Measurements from ENCODE around the gene FHOD1.

DNA sequence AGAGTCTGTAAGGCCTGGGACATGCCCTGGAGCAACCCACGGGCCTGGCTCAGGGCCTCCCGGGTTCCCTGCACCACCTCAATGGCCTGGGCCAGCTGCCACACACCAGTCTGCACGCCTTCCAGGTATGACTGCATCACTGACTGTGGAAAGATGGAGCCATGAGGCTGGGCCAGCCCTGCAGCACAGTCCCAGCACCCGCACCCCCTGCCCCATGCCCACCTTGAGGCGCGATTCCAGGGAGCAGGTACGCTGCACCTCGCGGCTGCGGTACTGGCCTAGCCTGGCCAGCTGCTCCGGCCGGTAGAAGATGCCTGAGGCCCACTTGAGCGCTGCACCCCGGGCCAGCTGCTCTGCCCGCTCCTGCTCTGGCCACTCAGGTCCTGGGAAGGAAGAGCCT is 58.5 kb downstream of the FHOD1 start:
- TF ChIP-seq SMC3 (IDR thresholded peaks at IDR 0.05) = no peak
- TF ChIP-seq, protein P1, sequence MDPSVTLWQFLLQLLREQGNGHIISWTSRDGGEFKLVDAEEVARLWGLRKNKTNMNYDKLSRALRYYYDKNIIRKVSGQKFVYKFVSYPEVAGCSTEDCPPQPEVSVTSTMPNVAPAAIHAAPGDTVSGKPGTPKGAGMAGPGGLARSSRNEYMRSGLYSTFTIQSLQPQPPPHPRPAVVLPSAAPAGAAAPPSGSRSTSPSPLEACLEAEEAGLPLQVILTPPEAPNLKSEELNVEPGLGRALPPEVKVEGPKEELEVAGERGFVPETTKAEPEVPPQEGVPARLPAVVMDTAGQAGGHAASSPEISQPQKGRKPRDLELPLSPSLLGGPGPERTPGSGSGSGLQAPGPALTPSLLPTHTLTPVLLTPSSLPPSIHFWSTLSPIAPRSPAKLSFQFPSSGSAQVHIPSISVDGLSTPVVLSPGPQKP (IDR thresholded peaks at IDR 0.05; ENCODE audit: low read depth, low read length) = no peak
- TF ChIP-seq, protein P2, sequence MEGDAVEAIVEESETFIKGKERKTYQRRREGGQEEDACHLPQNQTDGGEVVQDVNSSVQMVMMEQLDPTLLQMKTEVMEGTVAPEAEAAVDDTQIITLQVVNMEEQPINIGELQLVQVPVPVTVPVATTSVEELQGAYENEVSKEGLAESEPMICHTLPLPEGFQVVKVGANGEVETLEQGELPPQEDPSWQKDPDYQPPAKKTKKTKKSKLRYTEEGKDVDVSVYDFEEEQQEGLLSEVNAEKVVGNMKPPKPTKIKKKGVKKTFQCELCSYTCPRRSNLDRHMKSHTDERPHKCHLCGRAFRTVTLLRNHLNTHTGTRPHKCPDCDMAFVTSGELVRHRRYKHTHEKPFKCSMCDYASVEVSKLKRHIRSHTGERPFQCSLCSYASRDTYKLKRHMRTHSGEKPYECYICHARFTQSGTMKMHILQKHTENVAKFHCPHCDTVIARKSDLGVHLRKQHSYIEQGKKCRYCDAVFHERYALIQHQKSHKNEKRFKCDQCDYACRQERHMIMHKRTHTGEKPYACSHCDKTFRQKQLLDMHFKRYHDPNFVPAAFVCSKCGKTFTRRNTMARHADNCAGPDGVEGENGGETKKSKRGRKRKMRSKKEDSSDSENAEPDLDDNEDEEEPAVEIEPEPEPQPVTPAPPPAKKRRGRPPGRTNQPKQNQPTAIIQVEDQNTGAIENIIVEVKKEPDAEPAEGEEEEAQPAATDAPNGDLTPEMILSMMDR (IDR thresholded peaks at IDR 0.05) = no peak
- TF ChIP-seq KDM5A (IDR thresholded peaks at IDR 0.05) = no peak
- TF ChIP-seq SREBF2 (IDR thresholded peaks at IDR 0.05) = no peak
- TF ChIP-seq TP53 (CRISPR knock-in tag; IDR thresholded peaks at IDR 0.05) = no peak
- TF ChIP-seq MYC (IDR thresholded peaks at IDR 0.05; ENCODE audit: borderline replicate concordance, low read length) = no peak
- no peak for TF ChIP-seq MAFK (IDR thresholded peaks at IDR 0.05; ENCODE audit: partially characterized antibody)
- TF ChIP-seq, protein P3, sequence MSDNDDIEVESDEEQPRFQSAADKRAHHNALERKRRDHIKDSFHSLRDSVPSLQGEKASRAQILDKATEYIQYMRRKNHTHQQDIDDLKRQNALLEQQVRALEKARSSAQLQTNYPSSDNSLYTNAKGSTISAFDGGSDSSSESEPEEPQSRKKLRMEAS (IDR thresholded peaks at IDR 0.05) = no peak
- TF ChIP-seq PHF8 (IDR thresholded peaks at IDR 0.05; ENCODE audit: borderline replicate concordance, low read depth) = no peak
- TF ChIP-seq ZFP36 (IDR thresholded peaks at IDR 0.05; ENCODE audit: borderline replicate concordance, partially characterized antibody) = no peak
